Suprapubic skin (tissue), 4 donors: ENCODE results near the gene HACE1.

ENCODE experiments used
- CTCF ChIP-seq, 2 donors: fragments of 200-600 bp in 1 of 2; fragments of 450-650 bp in 1 of 2; sonication (generic) in 1 of 2; IDR thresholded peaks; one replicate each; pipeline ENCODE4 v1.5.1; 2016 to 2019; ENCODE audit warnings: antibody characterized with exemption in 2 of 2, mild to moderate bottlenecking in 1 of 2, moderate library complexity in 1 of 2
- EP300 ChIP-seq: sonication (generic); formaldehyde crosslinking; IDR thresholded peaks from one replicate; pipeline ENCODE4 v1.6.1; 2017; ENCODE audit warnings: antibody characterized with exemption
- POLR2A ChIP-seq, 2 donors: fragments of 450-650 bp; IDR thresholded peaks; one replicate each; pipeline ENCODE4 v1.6.1; 2017; ENCODE audit warnings: antibody characterized with exemption in 2 of 2, mild to moderate bottlenecking in 2 of 2, moderate library complexity in 2 of 2
- POLR2AphosphoS5 ChIP-seq, 3 donors: sonication (generic); formaldehyde crosslinking; IDR thresholded peaks; one replicate each; pipeline ENCODE4 v1.6.1; 2017; ENCODE audit warnings: antibody characterized with exemption in 3 of 3

GRCh38 chr6:104862456-104862855 is 2.7 kb upstream of the HACE1 start:
- TF ChIP-seq CTCF (IDR thresholded peaks at IDR 0.05): no peak
- TF ChIP-seq EP300: no peak
- no peak for TF ChIP-seq POLR2AphosphoS5 (IDR thresholded peaks at IDR 0.05)
- TF ChIP-seq POLR2A (IDR thresholded peaks at IDR 0.05): no peak
